HUES6 (cell line): ENCODE data around the gene AGPS.
"Not testable (repeated sequence)": the region's sequence is repeated elsewhere in the genome, so short reads cannot be mapped to it uniquely, and the experiment has no call there.

Source experiments
- H3K27ac ChIP-seq: 2 replicates; pipeline ENCODE4 v1.7.0; 2013; ENCODE audit warnings: low read depth, mild to moderate bottlenecking, low read length, inconsistent platforms
- H3K27me3 ChIP-seq: 2 replicates; pipeline ENCODE4 v1.6.1; 2013; ENCODE audit warnings: low read length; ENCODE audit not compliant: control insufficient read depth, insufficient read depth
- H3K36me3 ChIP-seq: 2 replicates; pipeline ENCODE4 v1.6.1; 2013; ENCODE audit warnings: low read length; ENCODE audit not compliant: control insufficient read depth, insufficient read depth
- H3K4me1 ChIP-seq: 2 replicates; pipeline ENCODE4 v1.6.1; 2013; ENCODE audit warnings: low read length; ENCODE audit not compliant: control insufficient read depth, insufficient read depth
- H3K4me3 ChIP-seq: 2 replicates; pipeline ENCODE4 v1.5.1; 2013; ENCODE audit warnings: low read depth, low read length
- H3K9ac ChIP-seq: one replicate; pipeline ENCODE4 v1.6.1; 2013; ENCODE audit warnings: mild to moderate bottlenecking, low read length
- H3K9me3 ChIP-seq: 2 replicates; pipeline ENCODE4 v1.6.1; 2013; ENCODE audit warnings: low read depth, low read length; ENCODE audit not compliant: control insufficient read depth, insufficient read depth

The AGPS gene

GRCh38 chr2:177448031-177448430 is 55.5 kb downstream of the AGPS start:
- Histone ChIP-seq H3K27me3 (no peaks in the 10 kb centered on the region), H3K4me1 (no peaks in the 10 kb centered on the region), H3K4me3 (no peak overlapping the region), H3K36me3 (peaks cover 20% of the 10 kb centered on the region), H3K9me3 (no peaks in the 10 kb centered on the region), H3K9ac (no peak overlapping the region), H3K27ac (no peak overlapping the region)

- H3K27ac ChIP-seq, result no peak overlapping the region
- H3K4me1 ChIP-seq, result no peaks in the 10 kb centered on the region
- H3K36me3 ChIP-seq, result peaks cover 16% of the 10 kb centered on the region
Measured at GRCh38 chr2:177449159-177449558, 56.6 kb downstream of the AGPS start.

GRCh38 chr2:177455187-177455586 is 62.6 kb downstream of the AGPS start:
- no peak overlapping the region for H3K4me3 ChIP-seq
- H3K36me3 ChIP-seq, result peaks cover 16% of the 10 kb centered on the region
- H3K9ac ChIP-seq, result no peak overlapping the region
- no peak overlapping the region for H3K27ac ChIP-seq
- H3K4me1 ChIP-seq, result no peaks in the 10 kb centered on the region
- H3K27me3 ChIP-seq, result no peaks in the 10 kb centered on the region
- H3K9me3 ChIP-seq, result no peaks in the 10 kb centered on the region

More at GRCh38 chr2:177449159-177449558, 56.6 kb downstream of the AGPS start:
- no peak overlapping the region for H3K4me3 ChIP-seq
- no peaks in the 10 kb centered on the region for H3K9me3 ChIP-seq
- H3K27me3 ChIP-seq, result no peaks in the 10 kb centered on the region
- H3K9ac ChIP-seq, result no peak overlapping the region

- not testable (repeated sequence) for H3K4me3 ChIP-seq
Measured at GRCh38 chr2:177459756-177460155, 67.2 kb downstream of the AGPS start.

GRCh38 chr2:177460973-177461585 is 68.5 kb downstream of the AGPS start:
- Histone ChIP-seq H3K4me3 (no peak overlapping the region), H3K27me3 (no peaks in the 10 kb centered on the region), H3K36me3 (peaks cover 28% of the 10 kb centered on the region), H3K9me3 (peaks cover 9% of the 10 kb centered on the region; the same call in 1 of the 2 replicates), H3K4me1 (no peaks in the 10 kb centered on the region), H3K27ac (no peak overlapping the region), H3K9ac (no peak overlapping the region)

More at GRCh38 chr2:177459756-177460155, 67.2 kb downstream of the AGPS start:
- H3K9ac ChIP-seq, H3K9me3 ChIP-seq, H3K27me3 ChIP-seq, H3K27ac ChIP-seq, H3K4me1 ChIP-seq: not testable (repeated sequence)
- H3K36me3 ChIP-seq, result peaks cover 22% of the 10 kb centered on the region

GRCh38 chr2:177464549-177464948 is 72.0 kb downstream of the AGPS start:
- Histone ChIP-seq H3K36me3 (peaks cover 31% of the 10 kb centered on the region), H3K27ac (no peak overlapping the region), H3K9me3 (peaks cover 11% of the 10 kb centered on the region; the same call in 1 of the 2 replicates), H3K27me3 (no peaks in the 10 kb centered on the region), H3K9ac (no peak overlapping the region), H3K4me3 (no peak overlapping the region), H3K4me1 (no peaks in the 10 kb centered on the region; the same call in 1 of the 2 replicates)

- Histone ChIP-seq H3K4me3 (no peak overlapping the region), H3K27me3 (no peaks in the 10 kb centered on the region), H3K9ac (no peak overlapping the region), H3K9me3 (peaks cover 11% of the 10 kb centered on the region; the same call in 1 of the 2 replicates), H3K27ac (no peak overlapping the region), H3K36me3 (peaks cover 35% of the 10 kb centered on the region), H3K4me1 (no peaks in the 10 kb centered on the region; the same call in 1 of the 2 replicates)
Measured at GRCh38 chr2:177465400-177466138, 73.0 kb downstream of the AGPS start.

- Histone ChIP-seq H3K9ac (no peak overlapping the region), H3K36me3 (peaks cover 35% of the 10 kb centered on the region)
Measured at GRCh38 chr2:177466337-177467195, 74.0 kb downstream of the AGPS start.

GRCh38 chr2:177467646-177468045 is 75.1 kb downstream of the AGPS start:
- peaks cover 35% of the 10 kb centered on the region for H3K36me3 ChIP-seq
- no peaks in the 10 kb centered on the region for H3K27me3 ChIP-seq
- H3K9me3 ChIP-seq, result peaks cover 13% of the 10 kb centered on the region
- H3K9ac ChIP-seq, result no peak overlapping the region
- H3K27ac ChIP-seq, result no peak overlapping the region
- H3K4me1 ChIP-seq, result no peaks in the 10 kb centered on the region; the same call in 1 of the 2 replicates
- H3K4me3 ChIP-seq, result no peak overlapping the region

More at GRCh38 chr2:177466337-177467195, 74.0 kb downstream of the AGPS start:
- Histone ChIP-seq H3K27me3 (no peaks in the 10 kb centered on the region), H3K27ac (no peak overlapping the region), H3K4me3 (no peak overlapping the region), H3K9me3 (peaks cover 11% of the 10 kb centered on the region), H3K4me1 (no peaks in the 10 kb centered on the region; the same call in 1 of the 2 replicates)

GRCh38 chr2:177471990-177472389 is 79.4 kb downstream of the AGPS start:
- H3K4me1 ChIP-seq, result no peaks in the 10 kb centered on the region
- no peak overlapping the region for H3K27ac ChIP-seq
- no peak overlapping the region for H3K9ac ChIP-seq
- no peak overlapping the region for H3K4me3 ChIP-seq
- no peaks in the 10 kb centered on the region for H3K27me3 ChIP-seq
- H3K36me3 ChIP-seq, result peaks cover 10% of the 10 kb centered on the region; the same call in 1 of the 2 replicates
- H3K9me3 ChIP-seq, result peaks cover 2% of the 10 kb centered on the region; the same call in 1 of the 2 replicates
